ENCODE data around the gene EIF4B.

The EIF4B gene

GRCh38 chr12:53068811-53069585 is 62.7 kb downstream of the EIF4B start:
- no peaks in the 10 kb centered on the region for H3K27me3 ChIP-seq (ENCODE audit: insufficient read depth, low read length)
- TF ChIP-seq CTCF (IDR thresholded peaks at IDR 0.05; ENCODE audit: low read length) (no peak), EZH2 (IDR thresholded peaks at IDR 0.05; ENCODE audit: borderline replicate concordance, low read length) (no peak)
- no peaks in the 10 kb centered on the region for H4K20me1 ChIP-seq (ENCODE audit: insufficient read depth, low read length)
- H3K9me2 ChIP-seq (ENCODE audit: low read depth, low read length) = no peaks in the 10 kb centered on the region
- no peak overlapping the region for H3K4me3 ChIP-seq (ENCODE audit: low read depth, low read length, poor library complexity, severe bottlenecking)
- no peak overlapping the region for H3K4me2 ChIP-seq (ENCODE audit: low read length)
- H3K4me1 ChIP-seq (ENCODE audit: insufficient read depth, low read length, severe bottlenecking) = peaks cover 5% of the 10 kb centered on the region
- H3K79me2 ChIP-seq (ENCODE audit: insufficient read depth, low read length) = no peaks in the 10 kb centered on the region
- no peaks in the 10 kb centered on the region for H3K9me3 ChIP-seq (ENCODE audit: low read length)
- H3K36me3 ChIP-seq (ENCODE audit: insufficient read depth, low read length) = peaks cover 23% of the 10 kb centered on the region
- no peak overlapping the region for H2AFZ ChIP-seq (ENCODE audit: low read length)
- no peak overlapping the region for H3K27ac ChIP-seq (ENCODE audit: low read depth, low read length, poor library complexity, severe bottlenecking)
- no peaks in the 10 kb centered on the region for H3F3A ChIP-seq (ENCODE audit: insufficient read depth, low read length)
- no peak overlapping the region for H3K9ac ChIP-seq (ENCODE audit: low read length)

- Histone ChIP-seq H3K27ac (ENCODE audit: low read depth, low read length, poor library complexity, severe bottlenecking) (no peak overlapping the region), H3K4me2 (ENCODE audit: low read length) (no peak overlapping the region), H3F3A (ENCODE audit: insufficient read depth, low read length) (no peaks in the 10 kb centered on the region), H3K4me1 (ENCODE audit: insufficient read depth, low read length, severe bottlenecking) (peaks cover 5% of the 10 kb centered on the region), H3K36me3 (ENCODE audit: insufficient read depth, low read length) (peaks cover 23% of the 10 kb centered on the region; the same call in 1 of the 2 replicates), H4K20me1 (ENCODE audit: insufficient read depth, low read length) (no peaks in the 10 kb centered on the region), H3K4me3 (ENCODE audit: low read depth, low read length, poor library complexity, severe bottlenecking) (no peak overlapping the region), H3K79me2 (ENCODE audit: insufficient read depth, low read length) (no peaks in the 10 kb centered on the region), H2AFZ (ENCODE audit: low read length) (no peak overlapping the region), H3K27me3 (ENCODE audit: insufficient read depth, low read length) (no peaks in the 10 kb centered on the region), H3K9me3 (ENCODE audit: low read length) (no peaks in the 10 kb centered on the region), H3K9me2 (ENCODE audit: low read depth, low read length) (no peaks in the 10 kb centered on the region), H3K9ac (ENCODE audit: low read length) (no peak overlapping the region)
- TF ChIP-seq CTCF (IDR thresholded peaks at IDR 0.05; ENCODE audit: low read length) = no peak
- no peak for TF ChIP-seq EZH2 (IDR thresholded peaks at IDR 0.05; ENCODE audit: borderline replicate concordance, low read length)
Observed at GRCh38 chr12:53069621-53070410, 63.6 kb downstream of the EIF4B start.

- peaks cover 21% of the 10 kb centered on the region; the same call in 1 of the 2 replicates for H3K36me3 ChIP-seq (ENCODE audit: insufficient read depth, low read length)
- no peak overlapping the region for H3K4me2 ChIP-seq (ENCODE audit: low read length)
Observed at GRCh38 chr12:53070877-53071492, 64.7 kb downstream of the EIF4B start.

More at GRCh38 chr12:53070877-53071492, 64.7 kb downstream of the EIF4B start:
- H3K9me2 ChIP-seq (ENCODE audit: low read depth, low read length) = no peaks in the 10 kb centered on the region
- H3K4me1 ChIP-seq (ENCODE audit: insufficient read depth, low read length, severe bottlenecking) = peaks cover 5% of the 10 kb centered on the region
- H3K4me3 ChIP-seq (ENCODE audit: low read depth, low read length, poor library complexity, severe bottlenecking) = no peak overlapping the region
- no peaks in the 10 kb centered on the region for H4K20me1 ChIP-seq (ENCODE audit: insufficient read depth, low read length)
- H2AFZ ChIP-seq (ENCODE audit: low read length) = no peak overlapping the region
- no peak overlapping the region for H3K9ac ChIP-seq (ENCODE audit: low read length)
- H3K27ac ChIP-seq (ENCODE audit: low read depth, low read length, poor library complexity, severe bottlenecking) = no peak overlapping the region
- no peaks in the 10 kb centered on the region for H3K9me3 ChIP-seq (ENCODE audit: low read length)
- H3F3A ChIP-seq (ENCODE audit: insufficient read depth, low read length) = no peaks in the 10 kb centered on the region
- TF ChIP-seq CTCF (IDR thresholded peaks at IDR 0.05; ENCODE audit: low read length) = no peak
- no peak for TF ChIP-seq EZH2 (IDR thresholded peaks at IDR 0.05; ENCODE audit: borderline replicate concordance, low read length)
- H3K27me3 ChIP-seq (ENCODE audit: insufficient read depth, low read length) = no peaks in the 10 kb centered on the region
- no peaks in the 10 kb centered on the region for H3K79me2 ChIP-seq (ENCODE audit: insufficient read depth, low read length)
